Natural killer cell treated with Interleukin-12 subunit alpha and Interleukin-12 subunit beta and Interleukin-15 and Interleukin-18, amount 100 ng/mL, for 72 hours (primary cell): ENCODE data around the gene AQP7. TPM values are rescaled to one million over a fixed set of nuclear protein-coding genes. Genes with fewer than 3 reads are reported as not detected.
A peak's percentile ranks its signal among the peaks of the same experiment; 100 is the strongest.
"Not testable (repeated sequence)": the region's sequence is repeated elsewhere in the genome, so short reads cannot be mapped to it uniquely, and the experiment has no call there.

Experiments
- ATAC-seq, 2 donors: fragments of 150-1000 bp; cut with Tn5 transposase in 1 of 2; sonication (Bioruptor Pico), chemical (Tn5 transposase) in 1 of 2; 2 replicates each; pipeline ENCODE4 v1.10.0; 2021
- DNase-seq: peaks from one replicate; pipeline ENCODE4 v3.0.0; 2022; ENCODE audit warnings: low spot score
- H3K27ac Mint-ChIP-seq, 2 donors: 1 replicate in 1 of 2; 2 replicates in 1 of 2; pipeline ENCODE4 v1.8.0; 2022; ENCODE audit warnings: mixed read lengths in 2 of 2, mild to moderate bottlenecking in 1 of 2, moderate library complexity in 1 of 2
- H3K27me3 Mint-ChIP-seq, 2 donors: 1 replicate in 1 of 2; 2 replicates in 1 of 2; pipeline ENCODE4 v1.8.0; 2022; ENCODE audit warnings: mixed read lengths in 2 of 2
- H3K36me3 Mint-ChIP-seq: one replicate; pipeline ENCODE4 v1.8.0; 2022; ENCODE audit warnings: mixed read lengths
- H3K4me1 Mint-ChIP-seq, 2 donors: 1 replicate in 1 of 2; 2 replicates in 1 of 2; pipeline ENCODE4 v1.8.0; 2022; ENCODE audit warnings: low read depth in 2 of 2, mixed read lengths in 2 of 2, mild to moderate bottlenecking in 1 of 2
- H3K4me3 Mint-ChIP-seq: one replicate; pipeline ENCODE4 v1.8.0; 2022; ENCODE audit warnings: mixed read lengths
- H3K9me3 Mint-ChIP-seq: 2 replicates; pipeline ENCODE4 v1.8.0; 2022; ENCODE audit warnings: mixed read lengths
- total RNA-seq, 2 donors: library from RNA; stranded (reverse); gene quantifications; one replicate each; pipeline ENCODE4 v1.2.3, GENCODE V29; 2022

AQP7 gene
- total RNA-seq, 2 donors from 2014 or later = not detected

DNA sequence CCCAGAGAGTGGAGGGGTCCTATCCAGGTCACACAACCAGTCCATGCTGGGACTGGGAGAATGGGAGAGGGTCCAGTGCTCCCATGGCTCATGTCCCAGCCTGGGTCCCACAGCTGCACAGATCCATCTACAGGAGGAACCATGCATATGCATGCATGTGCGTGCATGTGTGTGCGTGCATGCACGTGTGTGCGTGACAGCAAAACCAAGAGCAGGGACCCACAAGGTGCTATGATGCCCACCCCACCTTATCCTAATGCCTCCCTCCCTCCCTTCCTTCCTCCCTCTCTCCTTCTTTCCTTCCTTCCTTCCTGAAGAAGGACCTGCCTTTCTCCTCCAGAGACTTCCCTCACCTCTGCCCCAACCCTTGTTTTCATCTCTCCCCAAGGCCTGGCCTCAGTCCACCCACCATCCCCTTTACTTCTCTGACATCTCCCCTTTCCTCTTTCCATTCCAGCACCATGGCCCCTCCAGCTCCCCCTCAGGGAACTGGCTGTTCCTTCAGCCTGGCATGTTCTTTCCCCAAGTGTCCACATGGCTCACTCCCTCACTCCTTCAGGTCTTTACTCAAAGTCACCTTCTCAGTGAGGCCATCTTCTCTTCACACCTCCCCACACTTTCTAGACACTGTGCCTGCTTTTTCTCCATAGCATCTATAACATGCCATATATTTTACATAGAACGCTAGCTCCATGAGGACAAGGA is 21.8 kb downstream of the AQP7 start:
- ATAC-seq (peak; percentile 32 to 36), DNase-seq (no peak)
- no peaks in the 10 kb centered on the region for H3K4me1 Mint-ChIP-seq
- no peak overlapping the region for H3K4me3 Mint-ChIP-seq
- H3K36me3 Mint-ChIP-seq = no peaks in the 10 kb centered on the region
- H3K27me3 Mint-ChIP-seq = no peaks in the 10 kb centered on the region
- no peak overlapping the region for H3K27ac Mint-ChIP-seq
- no peaks in the 10 kb centered on the region for H3K9me3 Mint-ChIP-seq

DNA sequence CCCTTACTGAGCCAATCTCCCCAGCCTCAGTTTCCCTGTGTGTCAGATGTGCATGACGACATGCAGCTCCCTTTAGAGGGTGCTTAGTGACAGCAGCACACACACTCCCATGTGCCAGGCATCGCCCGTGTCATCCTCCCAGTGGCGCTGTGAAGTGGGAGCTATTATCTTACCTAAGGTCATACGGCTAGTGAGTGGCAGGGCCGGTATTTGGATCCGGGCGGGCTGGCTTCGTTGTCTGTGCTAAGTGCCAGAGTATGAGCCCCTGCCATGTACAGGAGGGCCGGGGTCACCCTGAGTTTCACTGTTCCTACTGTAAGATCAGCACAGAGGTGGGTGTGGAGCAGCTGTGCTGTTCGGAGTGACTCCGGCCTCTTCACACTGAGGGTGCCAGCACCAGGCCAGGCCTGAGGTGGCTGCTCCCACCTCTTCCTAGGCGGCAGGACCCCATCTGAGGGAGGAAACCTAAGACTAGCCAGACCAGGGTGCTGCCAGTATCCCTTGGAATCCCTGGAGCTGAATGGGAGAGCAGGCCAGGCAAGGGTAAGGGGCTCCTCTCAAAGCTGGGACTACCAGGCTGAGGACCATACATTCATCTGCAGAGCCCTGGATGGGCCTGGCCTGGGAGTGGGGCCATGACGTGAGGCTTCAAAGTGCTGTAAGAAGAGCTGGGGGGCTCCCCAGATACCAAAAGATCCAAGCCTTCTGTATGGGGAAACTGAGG is 22.5 kb downstream of the AQP7 start:
- Mint-ChIP-seq H3K27me3 (no peaks in the 10 kb centered on the region), H3K36me3 (no peaks in the 10 kb centered on the region), H3K4me1 (peaks cover 0 to 4% of the 10 kb centered on the region in 2 donors), H3K27ac (no peak overlapping the region), H3K9me3 (no peaks in the 10 kb centered on the region), H3K4me3 (no peak overlapping the region)
- ATAC-seq (no peak), DNase-seq (no peak)

DNA sequence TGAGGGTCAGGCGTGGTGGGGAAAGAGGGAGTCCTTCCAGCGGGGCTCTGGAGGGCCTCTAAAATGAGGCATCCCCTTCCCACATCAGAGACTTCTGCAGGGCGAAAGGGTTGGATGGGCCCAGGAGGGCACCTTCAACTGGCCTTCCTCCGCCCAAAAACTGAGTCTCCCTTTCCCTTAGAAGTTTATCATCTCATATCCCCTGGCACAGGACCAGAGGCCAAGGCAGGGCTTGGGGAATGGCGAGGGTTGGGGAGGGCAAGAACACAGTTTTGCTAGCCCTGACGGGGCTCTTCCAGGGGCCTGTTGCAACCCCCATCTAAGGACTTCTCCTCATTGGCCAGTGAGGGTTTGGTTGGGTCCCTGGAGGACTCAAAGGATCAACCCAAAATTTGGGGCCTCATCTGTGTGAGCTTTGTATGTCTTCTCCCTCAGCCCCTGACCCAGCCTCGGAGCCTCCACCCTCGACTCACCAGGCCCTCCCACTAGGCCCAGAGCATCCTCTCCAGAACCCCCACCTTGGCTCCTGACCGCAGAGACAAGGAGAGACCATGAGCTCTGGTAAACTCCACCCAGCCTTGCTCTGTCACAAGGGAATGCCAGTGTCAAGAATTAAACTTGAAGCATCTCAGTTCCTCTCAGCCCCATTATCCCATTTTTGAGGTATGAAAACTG is 24.1 kb downstream of the AQP7 start:
- H3K36me3 Mint-ChIP-seq = no peaks in the 10 kb centered on the region
- peaks cover 0 to 5% of the 10 kb centered on the region in 2 donors for H3K4me1 Mint-ChIP-seq
- ATAC-seq (no peak), DNase-seq (no peak)
- H3K4me3 Mint-ChIP-seq = no peak overlapping the region
- H3K27me3 Mint-ChIP-seq = no peaks in the 10 kb centered on the region
- H3K27ac Mint-ChIP-seq = no peak overlapping the region
- H3K9me3 Mint-ChIP-seq = no peaks in the 10 kb centered on the region

DNA sequence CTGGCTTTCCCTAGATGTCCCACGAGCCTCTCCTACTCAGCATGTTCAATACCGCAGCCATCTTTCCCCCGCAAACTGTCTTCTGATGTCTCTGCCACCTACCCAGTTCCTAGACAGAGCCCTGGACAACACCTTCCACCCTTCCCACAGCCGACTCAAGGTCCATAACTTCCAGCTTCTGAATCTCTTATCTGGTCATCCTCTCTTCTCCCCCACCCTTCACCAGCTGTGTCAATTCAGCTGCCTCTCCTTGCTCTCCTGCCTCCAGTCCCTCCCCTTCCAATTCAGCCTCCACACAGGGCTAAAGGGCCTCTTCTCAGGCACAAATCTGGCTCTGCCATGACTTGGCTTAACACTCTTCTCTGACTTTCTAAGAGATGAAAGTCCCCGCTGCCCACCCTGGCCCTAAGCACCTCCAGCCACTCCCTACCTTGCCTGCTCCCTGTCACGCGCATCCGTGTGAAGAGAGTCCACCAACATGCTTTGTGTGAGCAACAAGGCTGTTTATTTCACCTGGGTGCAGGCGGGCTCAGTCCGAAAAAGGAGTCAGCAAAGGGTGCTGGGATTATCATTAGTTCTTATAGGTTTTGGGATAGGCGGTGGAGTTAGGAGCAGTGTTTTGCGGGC is 25.2 kb downstream of the AQP7 start:
- ATAC-seq (no peak), DNase-seq (no peak)
- H3K27ac Mint-ChIP-seq = no peak overlapping the region
- peaks cover 0 to 5% of the 10 kb centered on the region in 2 donors for H3K4me1 Mint-ChIP-seq
- no peaks in the 10 kb centered on the region for H3K27me3 Mint-ChIP-seq
- no peaks in the 10 kb centered on the region for H3K36me3 Mint-ChIP-seq
- H3K4me3 Mint-ChIP-seq = no peak overlapping the region
- no peaks in the 10 kb centered on the region for H3K9me3 Mint-ChIP-seq

DNA sequence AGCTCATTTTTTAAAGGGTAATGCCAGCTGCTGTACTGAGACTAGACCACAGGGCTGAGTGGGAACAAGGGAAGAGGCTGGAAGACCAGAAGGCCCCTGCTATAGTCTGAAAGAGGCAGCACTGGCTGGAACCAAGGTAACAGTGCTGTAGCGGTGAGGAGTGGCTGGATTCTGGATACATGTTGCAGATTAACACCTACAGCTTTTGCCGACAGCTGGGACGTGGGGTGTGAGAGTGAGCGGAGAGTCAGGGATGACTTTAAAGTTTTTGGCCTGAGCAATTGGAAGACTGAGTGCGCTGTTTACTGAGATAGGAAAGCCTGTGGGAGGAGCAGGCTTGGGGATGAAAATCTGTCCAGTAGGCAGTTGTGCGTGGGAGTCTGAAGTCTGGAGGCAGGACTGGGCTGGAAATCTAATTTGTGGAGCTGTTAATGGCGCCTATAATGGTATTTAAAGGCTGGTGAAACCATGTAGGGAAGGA is 26.5 kb downstream of the AQP7 start:
- Mint-ChIP-seq H3K36me3 (no peaks in the 10 kb centered on the region), H3K27ac (no peak overlapping the region), H3K9me3 (no peaks in the 10 kb centered on the region), H3K4me3 (no peak overlapping the region), H3K27me3 (no peaks in the 10 kb centered on the region), H3K4me1 (peaks cover 0 to 5% of the 10 kb centered on the region in 2 donors)
- DNase-seq (no peak), ATAC-seq (no peak)

DNA sequence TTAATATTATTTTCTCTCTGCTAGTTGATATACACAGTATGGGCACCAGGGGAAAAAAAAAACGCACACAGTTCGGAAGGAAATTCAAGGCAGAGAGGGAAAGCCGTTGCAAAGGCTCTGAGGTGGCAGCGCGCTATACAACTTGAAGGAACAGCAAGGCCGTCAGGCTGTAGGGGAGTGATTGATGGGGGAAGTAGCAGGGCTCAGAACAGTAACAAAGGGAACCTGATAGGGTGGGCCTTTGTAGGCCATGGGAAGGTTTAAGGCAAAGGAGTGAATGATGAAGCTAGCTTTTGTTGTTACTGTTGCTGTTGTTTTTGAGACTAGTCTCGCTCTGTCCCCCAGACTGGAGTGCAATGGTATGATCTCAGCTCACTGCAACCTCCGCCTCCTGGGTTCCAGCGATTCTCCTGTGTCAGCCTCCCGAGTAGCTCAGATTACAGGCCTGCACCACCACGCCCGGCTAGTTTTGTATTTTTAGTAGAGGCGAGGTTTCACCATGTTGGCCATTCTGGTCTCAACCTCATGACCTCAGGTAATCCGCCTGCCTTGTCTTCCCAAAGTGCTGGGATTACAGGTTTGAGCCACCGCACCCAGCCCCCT is 27.0 kb downstream of the AQP7 start:
- no peak for ATAC-seq
- no peak overlapping the region for H3K27ac Mint-ChIP-seq

DNA sequence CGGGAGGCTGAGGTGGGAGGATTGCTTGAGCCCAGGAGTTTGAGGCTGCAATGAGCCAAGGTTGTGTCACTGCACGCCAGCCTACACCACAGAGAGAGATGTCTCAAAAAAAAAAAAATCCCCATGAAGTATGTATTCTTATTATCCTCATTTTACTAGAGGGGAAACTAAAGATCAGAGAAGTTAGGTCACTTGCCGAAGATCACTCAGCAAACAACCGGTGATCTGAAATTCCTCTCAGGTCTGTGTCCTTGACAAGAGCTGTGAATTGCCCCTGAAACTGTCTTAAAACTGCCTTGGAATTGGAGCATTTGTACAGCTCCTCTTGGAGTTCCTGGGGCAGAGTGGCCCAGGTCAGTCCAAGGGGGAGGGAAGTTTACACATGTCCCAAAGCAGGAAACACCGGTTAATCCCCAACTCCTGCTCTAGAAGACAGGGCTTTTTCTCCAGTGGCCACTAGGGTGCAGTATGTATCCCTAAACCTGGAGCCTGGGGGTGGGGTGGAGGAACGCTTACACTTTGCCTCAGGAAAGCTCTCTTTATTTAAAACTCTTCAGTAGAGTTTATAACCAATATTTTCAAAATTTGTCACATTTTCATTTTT is 27.6 kb downstream of the AQP7 start:
- ATAC-seq (peak; percentile 70 to 80), DNase-seq (peak; percentile 74)
- H3K4me1 Mint-ChIP-seq = peaks cover 0 to 5% of the 10 kb centered on the region in 2 donors
- no peaks in the 10 kb centered on the region for H3K9me3 Mint-ChIP-seq
- no peak overlapping the region for H3K27ac Mint-ChIP-seq
- no peaks in the 10 kb centered on the region for H3K27me3 Mint-ChIP-seq
- peaks cover 6% of the 10 kb centered on the region for H3K36me3 Mint-ChIP-seq
- no peak overlapping the region for H3K4me3 Mint-ChIP-seq

More for the DNA sequence above, 27.0 kb downstream of the AQP7 start:
- Mint-ChIP-seq H3K36me3 (no peaks in the 10 kb centered on the region), H3K27me3 (no peaks in the 10 kb centered on the region), H3K4me1 (peaks cover 0 to 5% of the 10 kb centered on the region in 2 donors), H3K9me3 (no peaks in the 10 kb centered on the region), H3K4me3 (no peak overlapping the region)
- DNase-seq = no peak

DNA sequence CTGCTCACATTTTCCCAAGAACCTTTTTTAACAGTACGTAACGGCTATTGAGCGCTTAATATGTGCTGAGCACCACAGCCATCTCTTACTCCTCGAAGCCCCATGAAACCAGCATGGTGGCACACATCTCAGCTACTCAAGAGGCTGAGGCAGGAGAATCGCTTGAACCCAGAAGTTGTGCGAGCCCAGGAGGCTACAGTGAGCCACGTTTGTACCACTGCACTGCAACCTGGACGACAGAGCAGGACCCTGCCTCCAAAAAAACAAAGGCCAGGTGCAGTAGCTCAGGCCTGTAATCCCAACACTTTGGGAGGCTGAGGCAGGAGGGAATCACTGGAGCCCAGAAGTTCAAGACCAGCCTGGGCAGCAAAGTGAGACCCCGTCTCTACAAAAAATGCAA is 28.2 kb downstream of the AQP7 start:
- H3K27ac Mint-ChIP-seq = no peak overlapping the region

DNA sequence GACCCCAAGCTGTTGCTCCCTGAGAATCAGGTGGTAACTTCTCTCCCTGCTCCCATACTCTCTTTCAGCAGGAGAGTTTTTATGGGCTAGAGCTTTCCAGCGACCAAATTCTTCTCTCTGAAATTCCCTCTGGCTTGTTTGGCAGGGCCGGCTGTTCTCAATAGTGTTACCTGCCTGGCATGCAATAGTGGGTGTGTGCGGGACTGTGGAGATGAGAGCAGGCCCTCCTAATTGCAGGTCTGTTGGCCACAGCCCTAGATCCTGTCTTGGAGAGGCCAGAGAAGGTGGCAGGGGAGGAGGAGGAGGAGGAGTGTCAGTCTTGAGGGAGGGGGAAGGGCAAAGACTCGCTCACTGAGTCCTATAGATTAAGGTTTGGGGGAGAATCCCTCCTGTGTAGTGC is 29.5 kb downstream of the AQP7 start:
- Mint-ChIP-seq H3K4me3 (no peak overlapping the region), H3K27ac (no peak overlapping the region), H3K4me1 (peaks cover 0 to 5% of the 10 kb centered on the region in 2 donors), H3K9me3 (no peaks in the 10 kb centered on the region), H3K36me3 (peaks cover 6% of the 10 kb centered on the region), H3K27me3 (no peaks in the 10 kb centered on the region)
- no peak for ATAC-seq
- no peak for DNase-seq

More for the DNA sequence above, 28.2 kb downstream of the AQP7 start:
- H3K27me3 Mint-ChIP-seq = no peaks in the 10 kb centered on the region
- no peaks in the 10 kb centered on the region for H3K9me3 Mint-ChIP-seq
- peaks cover 6% of the 10 kb centered on the region for H3K36me3 Mint-ChIP-seq
- ATAC-seq (no peak), DNase-seq (no peak)
- H3K4me1 Mint-ChIP-seq = peaks cover 0 to 5% of the 10 kb centered on the region in 2 donors
- H3K4me3 Mint-ChIP-seq = no peak overlapping the region

DNA sequence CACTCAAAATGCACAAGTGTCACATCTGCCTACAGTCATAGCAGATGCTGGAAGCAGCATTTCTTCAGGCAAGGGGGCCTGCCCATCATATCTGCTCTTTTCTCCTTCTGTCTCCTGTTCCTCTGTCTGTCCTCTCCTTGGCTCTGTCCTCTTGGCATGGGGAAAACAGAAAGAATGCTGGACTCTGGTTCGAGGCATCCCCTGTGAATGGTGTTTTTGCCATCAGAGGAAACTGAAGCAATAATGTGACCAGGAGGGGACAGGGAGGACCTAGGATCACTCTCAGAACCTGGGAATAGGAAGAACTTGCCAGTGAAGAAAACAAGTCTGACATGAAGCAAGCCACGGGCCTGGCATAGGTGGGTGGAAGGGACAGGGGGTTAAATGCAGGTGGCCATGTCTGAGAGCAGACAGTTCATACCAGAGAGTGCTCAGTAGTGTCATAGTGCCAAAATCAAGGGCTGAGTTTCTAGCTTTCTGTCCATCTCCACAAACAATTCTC is 35.3 kb downstream of the AQP7 start:
- no peaks in the 10 kb centered on the region for H3K9me3 Mint-ChIP-seq
- ATAC-seq (no peak), DNase-seq (no peak)
- H3K27ac Mint-ChIP-seq = no peak overlapping the region
- H3K36me3 Mint-ChIP-seq = peaks cover 11% of the 10 kb centered on the region
- H3K27me3 Mint-ChIP-seq = no peaks in the 10 kb centered on the region
- H3K4me1 Mint-ChIP-seq = no peaks in the 10 kb centered on the region
- H3K4me3 Mint-ChIP-seq = no peak overlapping the region

DNA sequence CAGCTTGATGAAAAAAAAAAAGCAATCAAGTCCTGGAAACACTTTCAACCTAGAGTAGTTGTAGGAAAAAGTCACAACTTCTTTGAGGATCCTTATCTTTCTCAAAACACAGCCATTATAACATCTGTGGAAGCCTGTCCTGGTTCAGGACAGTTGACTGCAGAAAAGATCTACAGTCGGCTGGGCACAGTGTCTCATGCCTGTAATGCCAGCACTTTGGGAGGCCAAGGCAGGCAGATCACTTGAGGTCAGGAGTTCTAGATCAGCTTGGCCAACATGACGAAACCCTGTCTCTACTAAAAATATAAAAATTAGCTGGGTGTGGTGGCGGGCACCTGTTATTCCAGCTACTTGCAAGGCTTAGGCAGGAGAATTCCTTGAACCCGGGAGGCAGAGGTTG is 37.6 kb downstream of the AQP7 start:
- H3K4me3 Mint-ChIP-seq, H3K4me1 Mint-ChIP-seq, DNase-seq, H3K36me3 Mint-ChIP-seq, H3K9me3 Mint-ChIP-seq, H3K27me3 Mint-ChIP-seq, H3K27ac Mint-ChIP-seq, ATAC-seq: not testable (repeated sequence)

DNA sequence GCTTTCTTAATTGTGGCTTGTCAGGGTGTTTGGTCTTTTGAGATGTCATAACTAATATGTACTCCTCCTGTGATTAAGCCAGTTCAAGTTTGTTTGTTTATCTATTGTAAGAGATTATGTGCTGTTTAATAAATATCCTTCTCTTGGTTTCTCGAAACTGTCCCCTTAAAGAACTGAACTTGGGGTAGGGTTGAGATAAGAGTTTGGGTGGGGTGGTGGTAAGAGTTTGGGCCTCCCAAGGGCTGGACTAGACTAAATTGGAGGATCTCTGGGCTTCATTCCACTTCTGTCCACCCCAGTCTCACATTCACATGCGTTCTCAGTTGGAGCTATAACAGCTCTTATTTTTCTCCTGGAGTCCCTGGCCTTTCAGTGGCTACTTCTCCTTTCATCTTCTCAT is 38.2 kb downstream of the AQP7 start:
- no peak for ATAC-seq
- no peaks in the 10 kb centered on the region for H3K4me1 Mint-ChIP-seq
- H3K4me3 Mint-ChIP-seq = no peak overlapping the region
- H3K36me3 Mint-ChIP-seq = peaks cover 4% of the 10 kb centered on the region
- no peak for DNase-seq
- H3K27me3 Mint-ChIP-seq = no peaks in the 10 kb centered on the region
- H3K9me3 Mint-ChIP-seq = no peaks in the 10 kb centered on the region
- no peak overlapping the region for H3K27ac Mint-ChIP-seq

DNA sequence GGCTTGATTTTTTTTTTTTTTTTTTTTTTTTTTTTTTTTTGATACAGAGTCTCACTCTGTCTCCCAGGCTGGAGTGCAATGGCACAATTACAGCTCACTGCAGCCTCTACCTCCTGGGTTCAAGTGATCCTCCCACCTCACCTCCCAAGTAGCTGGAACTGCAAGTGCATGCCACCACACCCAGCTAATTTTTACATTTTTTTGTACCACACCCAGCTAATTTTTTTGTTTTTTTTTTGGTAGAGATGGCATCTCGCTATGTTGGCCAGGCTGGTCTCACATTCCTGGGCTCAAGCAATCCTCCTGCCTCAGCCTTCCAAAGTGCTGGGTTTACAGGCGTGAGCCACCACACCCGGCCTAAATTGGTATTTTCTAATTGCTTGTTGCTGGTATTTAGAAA is 43.7 kb downstream of the AQP7 start:
- H3K36me3 Mint-ChIP-seq, H3K27ac Mint-ChIP-seq, H3K4me1 Mint-ChIP-seq: not testable (repeated sequence)

More for the DNA sequence above, 43.7 kb downstream of the AQP7 start:
- not testable (repeated sequence) for ATAC-seq, H3K4me3 Mint-ChIP-seq, H3K9me3 Mint-ChIP-seq, DNase-seq, H3K27me3 Mint-ChIP-seq
